SU-DHL-6 (cell line): ENCODE results near the gene MCM9.

Source experiments
- H2AFZ ChIP-seq: fragments of 200-600 bp; sonication (generic); 2 replicates; pipeline ENCODE4 v1.6.1; 2014; ENCODE audit warnings: low read depth, mild to moderate bottlenecking, moderate library complexity, mixed read lengths, antibody characterized with exemption, low read length; ENCODE audit not compliant: severe bottlenecking
- H3F3A ChIP-seq: fragments of 200-600 bp; shearing (Covaris generic); 2 replicates; pipeline ENCODE4 v1.6.0; 2016; ENCODE audit warnings: antibody characterized with exemption, mild to moderate bottlenecking; ENCODE audit not compliant: insufficient read depth
- H3K27ac ChIP-seq: fragments of 200-600 bp; sonication (generic); 2 replicates; pipeline ENCODE4 v1.5.1; 2016; ENCODE audit warnings: low read depth, mild to moderate bottlenecking, low read length, moderate library complexity, mixed read lengths
- H3K27me3 ChIP-seq: fragments of 200-600 bp; sonication (generic), shearing (Covaris generic); 2 replicates; pipeline ENCODE4 v1.6.0; 2014; ENCODE audit warnings: mild to moderate bottlenecking, low read length
- H3K36me3 ChIP-seq: fragments of 200-600 bp; sonication (generic); 2 replicates; pipeline ENCODE4 v1.6.1; 2014; ENCODE audit warnings: mild to moderate bottlenecking, low read length, mixed read lengths
- H3K4me2 ChIP-seq: fragments of 300-600, 200-600 bp; shearing (Covaris generic), sonication (generic); 2 replicates; pipeline ENCODE4 v1.6.0; 2014; ENCODE audit warnings: low read length, low read depth, mild to moderate bottlenecking; ENCODE audit not compliant: poor library complexity, severe bottlenecking
- H3K4me3 ChIP-seq: fragments of 200-600 bp; sonication (generic); 2 replicates; pipeline ENCODE4 v1.5.1; 2014; ENCODE audit warnings: antibody characterized with exemption, low read length, mild to moderate bottlenecking, mixed read lengths; ENCODE audit not compliant: insufficient read depth, poor library complexity, severe bottlenecking
- H3K79me2 ChIP-seq: fragments of 200-600 bp; sonication (generic); 2 replicates; pipeline ENCODE4 v1.6.1; 2014; ENCODE audit warnings: mild to moderate bottlenecking, low read length, moderate library complexity; ENCODE audit not compliant: insufficient read depth
- H3K9ac ChIP-seq: fragments of 200-600 bp; sonication (generic); 2 replicates; pipeline ENCODE4 v1.7.0; 2014; ENCODE audit warnings: mild to moderate bottlenecking, low read length
- H3K9me2 ChIP-seq: fragments of 200-600 bp; sonication (generic); replicated peaks from 2 replicates; pipeline ENCODE4 v1.6.1; 2014; ENCODE audit warnings: low read length; ENCODE audit not compliant: insufficient read depth
- H3K9me3 ChIP-seq: fragments of 200-600 bp; sonication (generic); 2 replicates; pipeline ENCODE4 v1.6.1; 2014; ENCODE audit warnings: low read length, mixed read lengths; ENCODE audit not compliant: insufficient read depth
- H4K20me1 ChIP-seq: fragments of 200-600 bp; sonication (generic); 2 replicates; pipeline ENCODE4 v1.6.1; 2014; ENCODE audit warnings: low read depth, mild to moderate bottlenecking, antibody characterized with exemption, low read length, moderate library complexity, mixed read lengths
- CTCF ChIP-seq: fragments of 200-600 bp; sonication (generic); IDR thresholded peaks from one replicate; pipeline ENCODE4 v1.5.1; 2017; ENCODE audit warnings: antibody characterized with exemption, mild to moderate bottlenecking, low read length, moderate library complexity; ENCODE audit not compliant: insufficient read depth, poor library complexity, severe bottlenecking
- EZH2phosphoT487 ChIP-seq: fragments of 200-600 bp; sonication (generic), shearing (Covaris generic); conservative IDR thresholded peaks from 2 replicates; pipeline ENCODE4 v1.6.1; 2018; ENCODE audit warnings: mild to moderate bottlenecking, antibody characterized with exemption, low read length, moderate library complexity, mixed read lengths

Gene MCM9

GRCh38 chr6:118896339-118897136, 38.4 kb downstream of the MCM9 start:
- H3F3A ChIP-seq: peaks cover 27% of the 10 kb centered on the region; the same call in 1 of the 2 replicates
- H2AFZ ChIP-seq: no peak overlapping the region
- no peaks in the 10 kb centered on the region for H3K9me3 ChIP-seq
- no peaks in the 10 kb centered on the region for H3K27me3 ChIP-seq
- peaks cover 15% of the 10 kb centered on the region; the same call in 1 of the 2 replicates for H3K36me3 ChIP-seq
- H4K20me1 ChIP-seq: peaks cover 3% of the 10 kb centered on the region; the same call in 1 of the 2 replicates
- H3K4me2 ChIP-seq: peak overlapping the region; percentile 96
- TF ChIP-seq EZH2phosphoT487 (no peak), CTCF (peak; percentile 31)
- no peaks in the 10 kb centered on the region for H3K9me2 ChIP-seq
- H3K4me3 ChIP-seq: peak overlapping the region; percentile 87
- H3K9ac ChIP-seq: peak overlapping the region; percentile 94
- peak overlapping the region; percentile 93 for H3K27ac ChIP-seq
- peaks cover 86% of the 10 kb centered on the region for H3K79me2 ChIP-seq

GRCh38 chr6:118895859-118896258, 39.1 kb downstream of the MCM9 start:
- Histone ChIP-seq H3K4me2 (peak overlapping the region; percentile 96), H3K79me2 (peaks cover 85% of the 10 kb centered on the region), H4K20me1 (0 out of 2 replicates have a peak, but pooled peaks cover 3% of the 10 kb centered on the region), H3K9ac (peak overlapping the region; percentile 94), H3K4me3 (peak overlapping the region; percentile 87), H3K9me3 (no peaks in the 10 kb centered on the region), H3K9me2 (no peaks in the 10 kb centered on the region), H2AFZ (no peak overlapping the region), H3K27me3 (no peaks in the 10 kb centered on the region), H3K27ac (peak overlapping the region; percentile 93), H3K36me3 (peaks cover 8% of the 10 kb centered on the region; the same call in 1 of the 2 replicates), H3F3A (peaks cover 32% of the 10 kb centered on the region; the same call in 1 of the 2 replicates)
- no peak for TF ChIP-seq CTCF
- TF ChIP-seq EZH2phosphoT487: no peak

GRCh38 chr6:118895261-118895560, 39.7 kb downstream of the MCM9 start:
- Histone ChIP-seq H3K27ac (peak overlapping the region; percentile 93), H2AFZ (no peak overlapping the region)
- TF ChIP-seq EZH2phosphoT487 (no peak), CTCF (no peak)

More at GRCh38 chr6:118895261-118895560, 39.7 kb downstream of the MCM9 start:
- 0 out of 2 replicates have a peak, but pooled peaks cover 3% of the 10 kb centered on the region for H4K20me1 ChIP-seq
- peak overlapping the region; percentile 94 for H3K9ac ChIP-seq
- no peaks in the 10 kb centered on the region for H3K9me2 ChIP-seq
- H3F3A ChIP-seq: peaks cover 37% of the 10 kb centered on the region; the same call in 1 of the 2 replicates
- peak overlapping the region; percentile 87 for H3K4me3 ChIP-seq
- H3K4me2 ChIP-seq: peak overlapping the region; percentile 96
- no peaks in the 10 kb centered on the region for H3K27me3 ChIP-seq
- H3K36me3 ChIP-seq: peaks cover 7% of the 10 kb centered on the region; the same call in 1 of the 2 replicates
- H3K9me3 ChIP-seq: no peaks in the 10 kb centered on the region
- peaks cover 79% of the 10 kb centered on the region for H3K79me2 ChIP-seq
